ENCODE results near the gene GRPEL1. TPM values are rescaled to one million over a fixed set of nuclear protein-coding genes. Genes with fewer than 3 reads are reported as not detected.

GRPEL1 gene
- total and polyA plus RNA-seq, 9 of the 15 experiments (the other 6 are each of a cell fraction or from before 2014, with no cell fraction given): 43.4 to 192 (median 86.6) TPM

DNA sequence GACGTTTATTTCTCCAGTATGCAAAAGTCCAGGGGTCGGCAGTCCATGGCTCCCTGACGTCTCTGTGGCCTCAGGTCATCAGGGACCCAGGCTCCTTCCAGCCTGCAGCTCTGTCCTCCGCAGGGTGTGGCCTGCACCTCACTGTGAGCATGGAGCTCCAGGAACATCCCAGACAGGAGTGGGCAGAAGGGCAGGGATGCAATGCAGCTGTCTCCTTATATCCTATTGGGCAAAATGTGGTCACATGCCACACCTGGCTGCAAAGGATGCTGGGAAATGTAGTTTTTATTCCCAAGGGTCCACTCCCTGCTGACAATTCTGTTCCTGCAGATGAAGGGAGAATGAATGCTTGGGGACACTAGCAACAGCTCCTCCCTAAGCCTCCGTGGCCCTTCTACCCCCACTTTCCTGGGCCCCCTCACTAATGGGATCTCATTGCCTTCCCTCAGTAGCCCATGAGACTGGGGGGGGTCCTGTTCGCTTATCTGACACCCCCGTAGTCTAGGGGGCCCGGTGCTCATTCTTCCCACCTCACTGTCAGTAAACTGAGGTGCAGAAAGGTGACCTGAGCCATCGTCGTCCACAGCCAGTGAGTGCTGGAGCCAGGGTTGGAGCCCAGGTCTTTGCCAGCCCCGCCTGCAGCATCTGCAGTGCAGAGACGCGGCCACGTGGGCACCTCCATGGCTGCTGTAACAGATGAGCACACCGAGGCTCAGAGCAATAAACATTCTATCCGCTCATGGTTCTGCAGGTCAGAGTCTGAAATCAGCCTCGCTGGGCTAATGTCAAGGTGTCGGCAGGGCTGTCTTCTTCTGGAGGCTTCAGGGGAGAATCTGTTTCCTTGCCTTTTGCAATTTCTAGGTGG lies 5.9 kb upstream of the GRPEL1 start:
- peaks cover 4 to 31% of the 10 kb centered on the region in 2 experiments; a peak in 3 of 5 replicates for H3K4me1 ChIP-seq (replicated peaks in 1 of 2; ENCODE audit: control insufficient read depth in 2 of 2, insufficient read depth in 2 of 2, low read length in 2 of 2)
- H3K4me3 ChIP-seq: no peak overlapping the region
- WGBS (ENCODE audit: insufficient coverage, low coverage, missing lambda C conversion rate): 51% methylated on average over 17 of the region's 18 CpGs
- H3K4me2 ChIP-seq (ENCODE audit: insufficient read depth, low read length): no peak overlapping the region
- CTCF ChIA-PET (ENCODE audit: low intra/inter-chr PET ratio): no interaction called here
- intact Hi-C loops (cut with micrococcal nuclease) (loop anchor here (5.0 kb wide), 1 partner anchor 526 kb away; no protein-coding TSS in a partner anchor), in situ Hi-C loops (cut with MboI) (loop anchor here (5.0 kb wide), 2 partner anchors 171 to 351 kb away; no protein-coding TSS in a partner anchor)
- no peaks in the 10 kb centered on the region for H3K9me3 ChIP-seq (replicated peaks; ENCODE audit: control insufficient read depth, insufficient read depth, low read depth, low read length)
- no peak overlapping the region for H3K27ac ChIP-seq (ENCODE audit: extremely low read depth, low read depth, low read length)
- H3K9me1 ChIP-seq (ENCODE audit: control insufficient read depth, insufficient read depth, low read length): no peaks in the 10 kb centered on the region
- no peaks in the 10 kb centered on the region; the same call in 2 of the 3 replicates for H3K79me2 ChIP-seq (ENCODE audit: control insufficient read depth, insufficient read depth, low read length)
- ATAC-seq (peak; percentile 79), FAIRE-seq (peak; percentile 99), DNase-seq (ENCODE audit: extremely low read depth in 1 of 4, low spot score in 3 of 4) (peak; percentile 78 to 86 (median 83))
- no peaks in the 10 kb centered on the region for H3K36me3 ChIP-seq (ENCODE audit: control insufficient read depth, insufficient read depth, low read length)
- H3K27me3 ChIP-seq (ENCODE audit: control insufficient read depth in 2 of 2, insufficient read depth in 2 of 2, low read length in 2 of 2): no peaks in the 10 kb centered on the region
- no TSS peak for BruUV-seq (replicated peaks)
- H4K20me1 ChIP-seq (replicated peaks; ENCODE audit: control insufficient read depth, insufficient read depth, low read length): no peaks in the 10 kb centered on the region; the same call in none of the 2 replicates
- H2AFZ ChIP-seq (ENCODE audit: low read depth, low read length): peak overlapping the region; percentile 25; the same call in 1 of the 2 replicates
- H3K9ac ChIP-seq (ENCODE audit: insufficient read depth in 1 of 2, low read depth in 2 of 2, low read length in 2 of 2): no peak overlapping the region
- POLR2A ChIA-PET: interaction anchor here (0.6 to 1.1 kb wide), 3 partner anchors 16 to 160 kb away, joined by 3 read pairs; no protein-coding TSS in a partner anchor
- peak in 1 of 2 experiments; percentile 78 for TF ChIP-seq AFF1 (IDR thresholded peaks at IDR 0.05; ENCODE audit: low read depth in 1 of 2, partially characterized antibody in 2 of 2)
- peak; percentile 78 for TF ChIP-seq NFYB (IDR thresholded peaks at IDR 0.05; ENCODE audit: extremely low read depth, insufficient read length)
- TF ChIP-seq, protein P1, sequence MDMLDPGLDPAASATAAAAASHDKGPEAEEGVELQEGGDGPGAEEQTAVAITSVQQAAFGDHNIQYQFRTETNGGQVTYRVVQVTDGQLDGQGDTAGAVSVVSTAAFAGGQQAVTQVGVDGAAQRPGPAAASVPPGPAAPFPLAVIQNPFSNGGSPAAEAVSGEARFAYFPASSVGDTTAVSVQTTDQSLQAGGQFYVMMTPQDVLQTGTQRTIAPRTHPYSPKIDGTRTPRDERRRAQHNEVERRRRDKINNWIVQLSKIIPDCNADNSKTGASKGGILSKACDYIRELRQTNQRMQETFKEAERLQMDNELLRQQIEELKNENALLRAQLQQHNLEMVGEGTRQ (CRISPR knock-in tag; IDR thresholded peaks at IDR 0.05): peak; percentile 98
- 0 out of 4 replicates have a peak, but pooled peaks of 1 of the 2 experiments have one; percentile 43 for TF ChIP-seq ARNT (IDR thresholded peaks at IDR 0.05)
- TF ChIP-seq SIX5 (IDR thresholded peaks at IDR 0.05; ENCODE audit: borderline replicate concordance in 1 of 2, insufficient read depth in 1 of 2, low read depth in 1 of 2, low read length in 2 of 2): peak; percentile 82 to 87
- TF ChIP-seq, protein P2, sequence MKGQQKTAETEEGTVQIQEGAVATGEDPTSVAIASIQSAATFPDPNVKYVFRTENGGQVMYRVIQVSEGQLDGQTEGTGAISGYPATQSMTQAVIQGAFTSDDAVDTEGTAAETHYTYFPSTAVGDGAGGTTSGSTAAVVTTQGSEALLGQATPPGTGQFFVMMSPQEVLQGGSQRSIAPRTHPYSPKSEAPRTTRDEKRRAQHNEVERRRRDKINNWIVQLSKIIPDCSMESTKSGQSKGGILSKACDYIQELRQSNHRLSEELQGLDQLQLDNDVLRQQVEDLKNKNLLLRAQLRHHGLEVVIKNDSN (CRISPR knock-in tag; IDR thresholded peaks at IDR 0.05): peak; percentile 98
- no peak for TF ChIP-seq CBX1 (IDR thresholded peaks at IDR 0.05; ENCODE audit: low read depth)
- peak; percentile 95 for TF ChIP-seq HCFC1 (IDR thresholded peaks at IDR 0.05; ENCODE audit: low read depth, low read length)
- peak; percentile 65 for TF ChIP-seq CBFA2T2 (conservative IDR thresholded peaks at IDR 0.05)
- TF ChIP-seq RAD51 (IDR thresholded peaks at IDR 0.05; ENCODE audit: borderline replicate concordance, low read depth): peak; percentile 93
- peak; percentile 43; the same call in 1 of the 2 replicates for TF ChIP-seq CREM (IDR thresholded peaks at IDR 0.05; ENCODE audit: low read depth)
- TF ChIP-seq ZNF143 (CRISPR knock-in tag; IDR thresholded peaks at IDR 0.05): peak; percentile 92
- no peak for TF ChIP-seq ZNF584 (CRISPR knock-in tag; IDR thresholded peaks at IDR 0.05; ENCODE audit: low read depth)
- no peak for TF ChIP-seq ZNF589 (CRISPR knock-in tag; IDR thresholded peaks at IDR 0.05; ENCODE audit: low read depth)

All from K562 (cell line).